GM18909 (cell line): Measurements from ENCODE around the gene GHRHR.

Experiments used
- ATAC-seq: cut with Tn5 transposase; IDR thresholded peaks from one replicate; pipeline ENCODE4 v1.9.1; 2021; ENCODE audit warnings: mild to moderate bottlenecking; ENCODE audit not compliant: unreplicated experiment, poor library complexity

GHRHR gene

DNA sequence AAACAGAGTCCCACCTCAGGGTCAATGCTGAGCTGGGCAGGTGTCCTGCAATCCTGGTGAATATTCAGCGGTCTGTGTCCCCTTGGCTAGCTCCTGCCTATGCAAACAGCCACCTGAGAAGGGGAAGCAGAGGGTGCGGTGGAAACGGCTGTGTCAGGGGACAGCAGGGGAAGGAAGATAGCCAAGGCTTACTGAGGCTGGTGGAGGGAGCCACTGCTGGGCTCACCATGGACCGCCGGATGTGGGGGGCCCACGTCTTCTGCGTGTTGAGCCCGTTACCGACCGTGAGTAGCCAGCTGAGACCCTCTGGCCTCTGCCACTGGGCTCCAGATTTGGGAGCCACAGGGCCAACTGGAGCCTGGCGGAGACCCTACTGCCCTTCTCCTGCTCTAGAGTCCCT, at the start of gene GHRHR:
Gene GHRHR, plus strand, starts transcription at position 112 of the 400 bp plus-strand sequence. Its CDS starts 116 bp downstream, at position 228.
- no peak for ATAC-seq

DNA sequence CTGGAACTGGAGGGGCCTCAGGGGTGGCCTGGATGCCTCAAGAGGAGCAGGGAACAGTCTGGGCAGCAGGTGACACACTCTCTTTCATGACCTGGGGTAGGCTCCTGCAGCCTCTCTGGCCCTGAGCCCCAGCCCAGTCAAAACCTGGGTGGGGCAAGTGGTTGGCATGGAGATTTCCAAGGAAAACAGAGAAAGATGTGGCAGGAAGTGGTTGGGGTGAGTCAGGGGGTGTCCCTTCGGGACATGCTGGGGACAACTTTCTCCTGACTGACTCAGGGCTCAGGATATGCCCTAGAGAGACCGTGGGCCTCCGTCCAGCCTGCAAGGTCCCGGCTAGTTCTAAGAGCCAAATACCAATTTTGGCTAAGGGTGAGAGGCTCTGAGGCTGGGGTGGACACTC, 49.2 kb upstream of the GHRHR start:
- ATAC-seq, result no peak

DNA sequence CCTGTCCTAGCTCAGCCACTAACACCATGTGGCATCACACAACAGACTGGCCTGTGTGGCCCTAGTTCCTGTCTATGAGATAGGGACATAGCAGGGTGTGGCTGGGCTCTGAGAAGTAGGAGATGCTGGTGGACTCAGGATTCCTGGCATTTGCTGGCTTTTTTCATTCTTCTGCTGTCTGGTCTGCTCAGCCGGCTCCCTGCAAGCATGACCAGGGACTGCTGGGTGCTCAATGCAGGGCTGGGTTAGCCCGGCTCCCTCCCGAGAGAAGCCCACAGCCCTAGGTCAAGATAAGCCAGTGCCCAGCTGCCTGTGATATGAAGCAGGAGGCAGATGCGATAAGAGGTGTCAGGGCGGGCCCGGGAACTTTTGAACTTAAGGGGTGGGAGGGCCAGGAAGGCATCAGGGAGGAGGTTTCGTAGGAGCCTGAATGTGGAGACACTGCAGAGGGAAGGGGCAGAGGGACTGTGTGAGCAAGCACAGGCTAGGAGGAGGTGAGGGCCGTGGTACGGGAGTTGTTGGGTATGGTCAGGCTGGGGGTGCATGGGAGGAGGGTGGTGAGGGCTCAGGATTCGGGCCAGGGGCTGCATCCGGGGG, 48.6 kb upstream of the GHRHR start:
- ATAC-seq, result no peak

DNA sequence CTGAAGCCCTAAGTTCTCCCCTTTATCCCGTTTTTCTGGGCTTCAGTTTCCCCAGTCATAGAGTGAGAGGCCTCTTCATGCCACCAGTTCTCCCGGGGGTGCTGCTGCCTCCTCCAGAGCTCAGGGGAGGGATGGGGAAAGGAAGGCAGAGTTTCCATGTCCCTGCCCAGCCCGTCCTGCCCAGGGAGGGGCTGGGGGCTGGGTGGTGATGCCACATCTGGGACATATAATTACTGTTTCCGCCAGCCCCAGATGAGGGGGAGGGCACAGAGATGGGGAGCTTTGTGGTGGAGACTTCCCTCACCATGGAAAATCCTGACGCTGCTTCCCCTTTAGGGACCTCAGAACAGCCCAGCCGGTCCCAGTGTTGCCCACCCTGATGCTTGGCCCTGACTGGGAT, 48.0 kb upstream of the GHRHR start:
- no peak for ATAC-seq

DNA sequence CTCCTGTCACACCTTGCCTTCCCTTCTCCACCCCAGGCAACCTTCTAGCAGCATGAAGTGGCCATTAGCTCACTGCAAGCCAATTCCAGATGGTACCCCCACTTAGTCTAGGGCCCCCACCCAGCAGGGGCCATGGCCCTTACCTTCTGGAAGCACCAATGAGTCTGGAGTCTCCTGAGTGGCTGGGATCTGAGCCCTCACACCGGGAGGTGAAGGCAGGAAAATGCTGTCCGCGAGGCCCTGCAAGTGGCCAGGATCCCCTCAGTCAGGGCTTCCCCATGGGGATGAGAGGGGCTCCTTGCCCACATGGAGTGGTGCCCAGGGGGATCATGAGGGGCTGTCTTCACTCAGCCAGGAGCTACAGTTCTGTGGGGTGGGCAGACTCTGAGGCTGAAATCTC, 47.5 kb upstream of the GHRHR start:
- ATAC-seq, result no peak

DNA sequence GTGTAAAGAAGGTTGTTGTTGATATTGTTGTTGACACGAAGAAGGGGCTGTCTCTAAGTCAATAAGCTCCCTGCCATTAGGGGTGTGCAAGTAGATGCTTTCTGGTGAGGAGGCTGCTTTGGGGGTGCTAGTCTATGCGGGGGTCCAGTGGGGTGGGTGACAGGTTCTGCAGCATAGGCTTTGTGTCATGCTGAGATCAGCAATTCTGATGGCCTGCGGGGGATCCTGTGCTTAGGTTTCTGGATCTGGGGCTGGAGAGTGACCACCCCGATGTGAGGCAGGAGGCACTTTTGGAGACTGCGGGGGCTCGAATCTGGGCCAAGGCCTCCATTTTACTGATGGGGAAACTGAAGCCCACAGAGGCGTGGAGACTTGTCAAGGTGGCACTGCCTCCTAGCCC, 47.0 kb upstream of the GHRHR start:
- ATAC-seq, result no peak

DNA sequence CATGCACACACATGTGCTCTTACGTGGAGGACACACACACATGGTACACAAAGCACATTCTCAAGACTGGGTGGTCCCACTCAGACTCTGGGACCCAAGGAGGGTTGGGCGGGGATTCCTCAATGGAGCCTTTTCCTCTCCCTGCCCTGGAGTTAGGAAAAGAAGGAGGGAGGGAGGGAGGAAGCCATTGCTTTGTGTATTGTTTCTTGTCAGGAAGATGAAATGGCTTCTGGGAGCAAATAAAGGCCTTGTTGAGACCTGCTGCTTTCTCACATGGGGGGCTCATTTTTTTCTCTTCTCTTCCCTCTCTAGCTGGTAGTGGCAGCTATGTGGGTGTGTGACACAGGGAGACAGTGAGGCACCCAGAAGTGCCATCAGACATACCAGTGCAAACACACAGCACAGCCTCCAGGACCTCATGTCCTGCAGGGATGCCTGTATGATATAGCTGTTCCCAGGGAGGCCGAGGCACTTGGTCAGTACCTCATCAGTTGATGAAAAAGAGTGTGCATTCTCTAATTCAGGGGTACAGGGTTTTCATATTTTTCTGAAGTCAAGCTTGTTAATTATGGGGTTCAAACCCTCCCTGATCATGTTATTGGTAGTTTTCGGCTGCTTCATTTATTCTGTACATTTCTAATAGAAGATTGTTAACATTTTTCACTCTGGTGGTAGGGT, 46.4 kb upstream of the GHRHR start:
- ATAC-seq, result no peak

DNA sequence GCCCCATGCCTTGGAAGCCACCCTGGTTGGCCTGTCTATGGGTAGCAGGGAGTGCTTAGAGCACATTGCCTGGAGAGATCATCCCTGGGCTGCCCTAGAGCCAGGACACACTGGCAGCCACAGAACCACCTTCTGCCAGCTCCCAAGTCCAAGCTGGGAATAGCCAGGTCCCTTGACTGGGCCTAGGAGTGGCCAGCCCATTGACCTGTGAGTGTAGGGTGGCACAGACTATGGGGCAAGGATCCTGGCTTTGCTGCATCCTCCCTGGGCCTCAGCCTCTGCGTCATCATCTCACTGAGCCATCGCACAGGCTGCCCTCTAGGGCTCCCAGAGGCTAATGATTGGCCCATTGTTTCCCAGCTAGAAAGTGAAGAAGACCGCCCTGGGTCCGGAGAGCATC, 45.1 kb upstream of the GHRHR start:
- ATAC-seq, result no peak

DNA sequence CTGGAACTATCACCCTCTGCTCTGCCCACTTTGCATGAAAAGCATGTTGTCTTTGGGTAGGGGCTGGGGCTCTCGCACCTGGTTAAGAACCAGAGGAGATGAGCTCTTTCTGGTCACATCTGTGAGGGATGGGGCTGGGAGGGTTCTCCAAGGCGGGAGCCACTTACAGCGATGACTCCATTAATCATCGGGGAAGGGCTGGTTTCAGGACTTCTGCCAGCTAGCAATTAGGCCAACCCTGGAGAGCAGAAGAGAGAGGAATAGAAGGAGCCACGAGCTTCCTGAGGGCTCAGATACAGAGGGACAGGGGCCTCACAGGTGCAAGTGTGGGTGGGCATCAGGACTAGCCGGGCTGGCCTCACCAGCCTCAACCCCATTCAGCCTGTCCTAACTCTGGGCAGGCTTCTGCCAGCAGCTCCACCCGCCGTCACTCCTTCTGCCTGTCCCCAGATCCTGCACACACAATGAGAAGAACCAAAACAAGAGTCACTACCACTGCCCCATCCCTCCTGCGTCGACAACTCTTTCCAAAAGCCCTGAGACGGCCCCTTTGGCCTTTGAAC, 43.7 kb upstream of the GHRHR start:
- no peak for ATAC-seq

DNA sequence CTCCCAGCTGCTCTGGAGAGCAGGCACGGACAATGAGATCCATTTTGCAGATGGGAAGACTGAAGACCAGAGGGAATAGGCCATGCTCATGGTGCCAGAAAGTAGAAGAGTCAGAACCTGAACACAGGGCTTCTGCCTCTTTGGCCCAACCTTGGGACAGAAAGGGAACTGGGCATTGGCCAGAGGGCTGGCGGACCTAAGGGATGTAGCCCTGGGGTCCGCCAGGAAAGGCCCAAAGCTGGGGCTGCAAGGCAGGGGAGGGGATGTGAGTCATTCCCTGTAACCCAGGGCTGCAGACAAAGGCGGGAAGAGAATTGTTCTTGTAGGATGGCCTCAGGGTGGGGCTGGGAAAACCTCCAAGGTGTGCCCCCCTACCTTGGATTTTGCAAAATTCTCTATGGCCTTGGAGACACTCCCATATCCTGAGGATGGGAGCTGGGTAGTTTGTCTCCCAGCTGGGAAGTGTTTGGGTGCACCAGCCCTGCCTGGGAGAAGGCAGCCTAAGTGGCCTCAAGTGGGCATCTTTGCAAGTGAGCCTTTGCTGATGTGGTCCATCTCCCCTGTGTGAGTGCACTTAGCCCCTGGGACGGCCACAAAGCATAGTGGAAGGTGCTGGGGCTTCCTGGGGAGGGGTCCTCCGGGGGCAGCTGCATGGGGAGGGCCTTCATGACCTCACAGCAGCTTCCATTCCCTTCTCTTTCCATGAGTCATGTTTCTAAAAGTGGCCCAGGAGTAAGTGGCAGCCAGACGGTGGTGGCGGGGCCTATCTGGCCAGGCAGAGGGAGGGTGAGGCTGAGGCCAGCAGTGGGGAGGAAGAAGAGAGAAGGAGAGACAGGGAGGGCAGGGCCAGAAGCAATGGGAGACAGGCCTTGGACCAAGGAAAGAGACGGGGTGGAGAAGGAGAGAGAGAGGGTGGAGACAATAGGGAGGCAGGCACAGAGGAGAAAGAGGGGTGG, 42.9 kb upstream of the GHRHR start:
- no peak for ATAC-seq

DNA sequence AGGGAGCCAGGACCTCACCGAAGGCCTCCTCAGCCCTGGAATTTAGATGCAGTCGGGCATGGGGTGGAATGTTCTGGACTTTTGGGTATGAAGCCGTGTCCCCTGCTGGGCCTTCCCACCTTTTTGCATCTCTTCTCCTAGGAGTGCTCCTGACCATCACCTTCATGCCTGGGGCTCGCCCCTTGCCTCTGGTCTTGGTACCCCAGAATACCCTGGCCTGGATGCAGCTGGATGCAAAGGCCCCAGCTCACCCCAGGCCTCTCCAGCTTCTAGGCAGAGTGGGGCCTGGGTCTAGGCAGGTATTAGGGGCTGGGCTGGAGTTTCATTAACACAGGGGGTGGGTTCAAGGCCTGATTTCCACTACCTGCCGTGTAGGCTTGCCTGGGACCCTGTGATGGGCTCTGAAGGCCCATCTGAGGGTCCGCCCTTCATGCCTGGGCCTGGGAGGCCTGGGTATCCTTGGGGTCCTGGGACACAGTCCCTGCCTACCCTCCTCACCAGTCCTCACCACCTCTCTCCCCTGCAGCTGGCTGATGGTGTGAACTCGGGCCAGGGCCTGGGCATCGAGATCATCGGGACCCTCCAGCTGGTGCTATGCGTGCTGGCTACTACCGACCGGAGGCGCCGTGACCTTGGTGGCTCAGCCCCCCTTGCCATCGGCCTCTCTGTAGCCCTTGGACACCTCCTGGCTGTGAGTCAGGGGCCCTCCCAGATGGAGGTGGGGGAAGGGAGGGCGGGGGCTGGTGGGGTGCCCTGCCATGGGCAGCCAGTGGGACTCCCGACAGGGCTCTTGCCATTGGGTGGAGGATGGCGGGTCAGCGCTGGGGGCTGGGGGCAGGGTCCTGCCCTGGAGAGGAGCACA, 42.0 kb upstream of the GHRHR start:
- no peak for ATAC-seq

DNA sequence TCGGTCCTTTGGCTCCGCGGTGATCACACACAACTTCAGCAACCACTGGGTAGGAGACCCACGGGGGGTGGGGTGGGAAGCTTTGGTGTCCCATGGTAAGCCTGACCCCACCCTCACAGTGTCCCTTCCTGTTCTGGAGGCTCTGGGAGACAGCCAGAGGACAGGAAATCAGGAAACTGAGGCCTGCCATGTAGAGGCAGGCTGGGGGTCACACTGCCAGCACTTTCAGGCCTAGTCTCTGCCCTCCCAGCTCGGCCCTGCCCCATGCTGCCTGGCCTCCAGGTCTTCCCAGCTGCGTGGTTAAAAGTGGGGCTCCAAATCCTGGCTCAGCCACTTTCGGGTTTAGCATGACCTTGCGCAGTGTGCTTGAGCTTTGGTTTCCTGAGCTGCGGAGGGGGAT, 41.2 kb upstream of the GHRHR start:
- no peak for ATAC-seq

DNA sequence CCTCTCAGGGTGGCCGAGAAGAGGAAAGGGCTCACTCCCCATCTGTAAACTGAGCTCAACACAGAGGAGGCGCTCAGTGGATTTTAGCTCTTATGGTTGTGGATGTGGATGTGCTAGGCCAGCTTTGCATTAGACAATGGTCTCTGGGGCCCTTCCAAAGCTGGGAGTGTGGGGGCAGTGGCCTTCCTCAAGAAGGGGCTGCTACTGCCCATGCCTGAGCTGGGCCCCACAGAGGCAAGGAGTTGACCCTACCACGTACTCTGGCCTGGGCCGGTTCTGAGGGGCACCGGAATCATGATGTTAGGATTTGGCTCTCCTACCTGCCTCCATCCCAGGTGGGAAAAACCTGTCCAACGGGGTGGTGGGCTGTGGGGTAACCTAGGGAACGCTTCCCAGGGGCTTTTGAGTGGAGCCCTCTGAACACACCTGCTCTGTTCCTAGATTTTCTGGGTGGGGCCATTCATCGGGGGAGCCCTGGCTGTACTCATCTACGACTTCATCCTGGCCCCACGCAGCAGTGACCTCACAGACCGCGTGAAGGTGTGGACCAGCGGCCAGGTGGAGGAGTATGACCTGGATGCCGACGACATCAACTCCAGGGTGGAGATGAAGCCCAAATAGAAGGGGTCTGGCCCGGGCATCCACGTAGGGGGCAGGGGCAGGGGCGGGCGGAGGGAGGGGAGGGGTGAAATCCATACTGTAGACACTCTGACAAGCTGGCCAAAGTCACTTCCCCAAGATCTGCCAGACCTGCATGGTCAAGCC, 40.6 kb upstream of the GHRHR start:
- ATAC-seq, result no peak

DNA sequence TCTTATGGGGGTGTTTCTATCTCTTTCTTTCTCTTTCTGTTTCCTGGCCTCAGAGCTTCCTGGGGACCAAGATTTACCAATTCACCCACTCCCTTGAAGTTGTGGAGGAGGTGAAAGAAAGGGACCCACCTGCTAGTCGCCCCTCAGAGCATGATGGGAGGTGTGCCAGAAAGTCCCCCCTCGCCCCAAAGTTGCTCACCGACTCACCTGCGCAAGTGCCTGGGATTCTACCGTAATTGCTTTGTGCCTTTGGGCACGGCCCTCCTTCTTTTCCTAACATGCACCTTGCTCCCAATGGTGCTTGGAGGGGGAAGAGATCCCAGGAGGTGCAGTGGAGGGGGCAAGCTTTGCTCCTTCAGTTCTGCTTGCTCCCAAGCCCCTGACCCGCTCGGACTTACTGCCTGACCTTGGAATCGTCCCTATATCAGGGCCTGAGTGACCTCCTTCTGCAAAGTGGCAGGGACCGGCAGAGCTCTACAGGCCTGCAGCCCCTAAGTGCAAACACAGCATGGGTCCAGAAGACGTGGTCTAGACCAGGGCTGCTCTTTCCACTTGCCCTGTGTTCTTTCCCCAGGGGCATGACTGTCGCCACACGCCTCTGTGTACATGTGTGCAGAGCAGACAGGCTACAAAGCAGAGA, 39.9 kb upstream of the GHRHR start:
- ATAC-seq, result no peak

DNA sequence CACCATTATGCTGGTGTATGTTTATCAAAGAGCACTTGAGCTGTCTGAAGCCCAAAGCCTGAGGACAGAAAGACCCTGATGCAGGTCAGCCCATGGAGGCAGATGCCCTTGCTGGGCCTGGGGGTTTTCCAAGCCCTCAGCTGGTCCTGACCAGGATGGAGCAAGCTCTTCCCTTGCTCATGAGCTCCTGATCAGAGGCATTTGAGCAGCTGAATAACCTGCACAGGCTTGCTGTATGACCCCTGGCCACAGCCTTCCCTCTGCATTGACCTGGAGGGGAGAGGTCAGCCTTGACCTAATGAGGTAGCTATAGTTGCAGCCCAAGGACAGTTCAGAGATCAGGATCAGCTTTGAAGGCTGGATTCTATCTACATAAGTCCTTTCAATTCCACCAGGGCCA, 39.1 kb upstream of the GHRHR start:
- ATAC-seq, result no peak

DNA sequence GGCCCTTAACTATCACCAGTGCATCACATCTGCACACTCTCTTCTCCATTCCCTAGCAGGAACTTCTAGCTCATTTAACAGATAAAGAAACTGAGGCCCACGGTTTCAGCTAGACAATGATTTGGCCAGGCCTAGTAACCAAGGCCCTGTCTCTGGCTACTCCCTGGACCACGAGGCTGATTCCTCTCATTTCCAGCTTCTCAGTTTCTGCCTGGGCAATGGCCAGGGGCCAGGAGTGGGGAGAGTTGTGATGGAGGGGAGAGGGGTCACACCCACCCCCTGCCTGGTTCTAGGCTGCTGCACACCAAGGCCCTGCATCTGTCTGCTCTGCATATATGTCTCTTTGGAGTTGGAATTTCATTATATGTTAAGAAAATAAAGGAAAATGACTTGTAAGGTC, 38.6 kb upstream of the GHRHR start:
- ATAC-seq, result no peak

DNA sequence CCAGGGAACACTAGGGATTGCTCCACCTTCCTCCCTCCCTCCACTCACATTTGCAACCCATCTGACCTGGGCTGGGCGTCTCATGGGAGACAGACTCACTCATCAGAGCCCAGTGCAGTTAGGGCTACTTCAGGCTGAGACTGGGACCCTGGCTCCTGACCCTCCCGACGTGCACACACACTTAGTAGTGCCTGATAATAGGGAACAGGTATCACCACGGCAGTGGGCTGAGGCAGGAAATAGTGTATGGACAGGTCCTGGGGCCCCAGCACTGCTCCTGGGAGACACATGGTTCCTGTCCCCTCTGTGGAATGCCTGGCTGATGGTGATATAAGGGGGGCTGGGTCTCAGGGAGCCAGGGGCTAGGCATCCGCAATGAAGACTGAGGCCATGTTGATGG, 37.8 kb upstream of the GHRHR start:
- ATAC-seq, result no peak

DNA sequence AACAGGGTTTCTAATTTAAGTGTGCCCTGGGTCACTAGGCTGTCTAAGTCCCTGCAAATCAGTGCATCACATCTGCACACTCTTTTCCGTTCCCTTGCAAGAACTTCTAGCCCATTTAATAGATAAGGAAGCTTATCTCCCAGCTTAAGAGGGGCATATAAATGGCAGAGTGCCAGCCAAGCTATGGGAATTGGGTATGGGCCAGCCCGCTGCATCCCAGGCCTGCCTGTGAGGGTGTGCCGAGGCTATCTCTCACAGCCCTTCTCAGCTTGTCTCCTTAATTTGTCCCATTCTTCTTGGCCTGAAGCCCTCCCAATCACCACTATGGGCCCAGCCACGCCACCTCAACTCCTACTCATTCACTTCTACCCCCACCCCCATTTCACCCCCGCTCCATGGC, 37.4 kb upstream of the GHRHR start:
- ATAC-seq, result no peak

DNA sequence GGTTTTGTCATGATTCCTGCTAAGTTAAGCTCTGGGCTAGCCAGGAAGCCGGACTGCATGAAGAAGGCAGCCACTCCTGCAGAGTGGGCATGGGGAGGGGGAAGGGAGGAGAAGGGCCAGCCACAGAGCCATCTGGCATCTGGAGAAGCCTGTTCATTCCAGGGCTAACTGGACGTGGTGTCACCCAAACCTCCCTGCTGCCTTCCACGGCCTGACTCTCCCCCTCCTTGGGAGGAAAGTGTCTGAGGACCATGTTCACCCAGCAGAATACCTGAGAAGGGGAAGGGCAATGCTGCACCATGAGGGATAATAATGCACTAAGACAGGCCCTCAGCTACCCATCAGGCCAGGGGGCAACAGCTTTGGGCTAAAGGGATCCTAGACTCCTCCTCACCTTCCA, 36.7 kb upstream of the GHRHR start:
- no peak for ATAC-seq
